ENCODE data around the gene DIS3L2. TPM values are rescaled to one million over a fixed set of nuclear protein-coding genes. Genes with fewer than 3 reads are reported as not detected.

Gene DIS3L2
- total RNA-seq, 3 donors from 2014 or later (not counting 1 experiment from before 2014, with no cell fraction given): 56.4 to 63.6 (median 59.4) TPM

DNA sequence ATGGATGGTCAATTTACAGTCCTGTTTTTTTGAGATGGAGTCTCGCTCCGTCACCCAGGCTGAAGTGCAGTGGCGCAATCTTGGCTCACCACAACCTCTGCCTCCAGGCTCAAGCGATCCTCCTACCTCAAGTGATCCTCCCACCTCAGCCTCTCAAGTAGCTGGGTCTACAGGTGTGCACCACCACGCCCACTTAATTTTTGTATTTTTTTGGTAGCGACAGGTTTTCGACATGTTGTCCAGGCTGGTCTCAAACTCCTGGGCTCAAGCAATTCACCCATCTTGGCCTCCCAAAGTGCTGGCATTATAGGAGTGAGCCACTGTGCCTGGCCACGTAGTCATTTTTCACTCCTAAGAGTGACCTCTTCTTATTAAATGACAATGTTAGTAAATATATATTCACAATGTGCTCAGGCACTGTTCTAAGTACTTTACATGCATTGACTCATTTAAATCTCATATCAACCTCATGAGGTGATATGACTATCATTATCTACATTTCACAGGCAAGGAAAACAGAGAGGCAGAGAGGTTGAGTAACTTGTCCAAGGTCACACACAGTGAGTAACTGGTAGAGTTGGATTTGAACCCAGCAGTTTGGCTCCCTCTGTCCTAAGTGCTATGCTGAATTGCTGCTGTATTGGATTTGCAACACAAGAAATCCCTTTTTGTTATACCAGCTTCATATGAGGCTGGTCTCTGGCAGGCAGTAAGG lies 5.6 kb upstream of the DIS3L2 start:
- 96% methylated on average over 7 of the region's 8 CpGs for WGBS (ENCODE audit: insufficient coverage)
- Histone ChIP-seq H3K36me3 (ENCODE audit: control insufficient read depth, insufficient read depth, low read length) (no peaks in the 10 kb centered on the region), H3K9me3 (ENCODE audit: control insufficient read depth, insufficient read depth, low read length) (no peaks in the 10 kb centered on the region), H3K4me1 (ENCODE audit: control insufficient read depth, insufficient read depth, low read length) (peaks cover 5% of the 10 kb centered on the region), H3K27me3 (ENCODE audit: control insufficient read depth, insufficient read depth, low read length) (no peaks in the 10 kb centered on the region), H3K4me3 (ENCODE audit: low read length) (no peak overlapping the region), H3K27ac (ENCODE audit: low read length) (no peak overlapping the region)
- Mint-ChIP-seq H3K9me3 (no peaks in the 10 kb centered on the region), H3K36me3 (no peaks in the 10 kb centered on the region), H3K4me3 (no peak overlapping the region), H3K27ac (no peak overlapping the region), H3K4me1 (peaks cover 4% of the 10 kb centered on the region in 2 donors), H3K27me3 (ENCODE audit: low read depth in 2 of 2) (peaks cover 23 to 46% of the 10 kb centered on the region in 2 donors)
- intact Hi-C loops (cut with micrococcal nuclease): no loop called here
- TF ChIP-seq CTCF (IDR thresholded peaks at IDR 0.05): no peak
- no peak for ATAC-seq
- no peak for DNase-seq

GRCh38 chr2:231957913-231958763 lies 3.4 kb upstream of the DIS3L2 start:
- H3K4me1 ChIP-seq (ENCODE audit: control insufficient read depth, insufficient read depth, low read length): peaks cover 17% of the 10 kb centered on the region
- 72% methylated on average over 4 of the region's 4 CpGs for WGBS (ENCODE audit: insufficient coverage)
- no peak overlapping the region for H3K27ac Mint-ChIP-seq
- H3K4me3 Mint-ChIP-seq: no peak overlapping the region
- no peaks in the 10 kb centered on the region for H3K9me3 Mint-ChIP-seq
- no peak overlapping the region for H3K4me3 ChIP-seq (ENCODE audit: low read length)
- no peaks in the 10 kb centered on the region for H3K36me3 Mint-ChIP-seq
- DNase-seq: no peak
- TF ChIP-seq CTCF (IDR thresholded peaks at IDR 0.05): no peak
- no peaks in the 10 kb centered on the region for H3K9me3 ChIP-seq (ENCODE audit: control insufficient read depth, insufficient read depth, low read length)
- intact Hi-C loops (cut with micrococcal nuclease): no loop called here
- no peaks in the 10 kb centered on the region for H3K36me3 ChIP-seq (ENCODE audit: control insufficient read depth, insufficient read depth, low read length)
- H3K27me3 Mint-ChIP-seq (ENCODE audit: low read depth in 2 of 2): peaks cover 18 to 34% of the 10 kb centered on the region in 2 donors
- H3K27me3 ChIP-seq (ENCODE audit: control insufficient read depth, insufficient read depth, low read length): no peaks in the 10 kb centered on the region
- H3K27ac ChIP-seq (ENCODE audit: low read length): no peak overlapping the region
- peaks cover 16 to 22% of the 10 kb centered on the region in 2 donors for H3K4me1 Mint-ChIP-seq
- ATAC-seq: no peak

DNA sequence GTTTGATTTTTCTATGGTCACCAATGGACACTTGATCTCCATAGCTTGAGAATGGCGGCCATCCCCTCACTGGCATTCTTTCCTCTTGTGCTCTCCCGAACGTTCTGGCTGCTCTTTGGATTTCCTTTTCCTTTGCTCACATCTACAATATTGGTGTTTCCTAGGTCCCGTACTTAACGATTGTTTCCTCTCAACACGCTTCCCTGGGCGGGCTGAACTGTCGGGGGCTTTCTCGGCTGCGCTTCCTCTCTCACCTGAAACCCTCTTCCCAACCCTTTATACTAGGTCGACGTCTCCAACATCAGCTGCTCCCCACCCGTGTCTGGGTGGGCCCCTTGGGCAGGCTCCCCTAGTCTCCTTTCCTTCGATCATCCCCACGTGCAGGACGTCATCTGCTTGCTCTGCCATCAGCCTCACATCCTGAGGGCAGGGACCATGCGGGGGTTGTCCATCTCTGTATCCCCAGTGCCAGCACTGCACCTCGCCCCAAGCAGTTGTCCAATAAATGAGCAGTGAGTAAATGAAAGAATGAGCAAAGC lies 634 bp upstream of the DIS3L2 start:
- Histone ChIP-seq H3K4me1 (ENCODE audit: control insufficient read depth, insufficient read depth, low read length) (peaks cover 17% of the 10 kb centered on the region), H3K36me3 (ENCODE audit: control insufficient read depth, insufficient read depth, low read length) (no peaks in the 10 kb centered on the region), H3K9me3 (ENCODE audit: control insufficient read depth, insufficient read depth, low read length) (no peaks in the 10 kb centered on the region), H3K27ac (ENCODE audit: low read length) (peak overlapping the region; percentile 45), H3K27me3 (ENCODE audit: control insufficient read depth, insufficient read depth, low read length) (no peaks in the 10 kb centered on the region), H3K4me3 (ENCODE audit: low read length) (peak overlapping the region; percentile 74)
- ATAC-seq (no peak), DNase-seq (no peak)
- TF ChIP-seq CTCF (IDR thresholded peaks at IDR 0.05): no peak
- H3K27me3 Mint-ChIP-seq (ENCODE audit: low read depth in 2 of 2): peaks cover 9 to 10% of the 10 kb centered on the region in 2 donors
- peaks cover 28 to 42% of the 10 kb centered on the region in 2 donors for H3K4me1 Mint-ChIP-seq
- 64% methylated on average over 18 of the region's 18 CpGs for WGBS (ENCODE audit: insufficient coverage)
- peak overlapping the region; percentile 98 for H3K4me3 Mint-ChIP-seq
- H3K36me3 Mint-ChIP-seq: no peaks in the 10 kb centered on the region
- intact Hi-C loops (cut with micrococcal nuclease): no loop called here
- peak overlapping the region; percentile 82 to 88 for H3K27ac Mint-ChIP-seq
- no peaks in the 10 kb centered on the region for H3K9me3 Mint-ChIP-seq
